ENCODE results near the gene KRTAP2-3. TPM values are rescaled to one million over a fixed set of nuclear protein-coding genes. Genes with fewer than 3 reads are reported as not detected.
"Not testable (repeated sequence)": the region's sequence is repeated elsewhere in the genome, so short reads cannot be mapped to it uniquely, and the experiment has no call there.

KRTAP2-3 gene
- total and polyA plus RNA-seq, 12 donors: not detected

- TF ChIP-seq, protein P1, sequence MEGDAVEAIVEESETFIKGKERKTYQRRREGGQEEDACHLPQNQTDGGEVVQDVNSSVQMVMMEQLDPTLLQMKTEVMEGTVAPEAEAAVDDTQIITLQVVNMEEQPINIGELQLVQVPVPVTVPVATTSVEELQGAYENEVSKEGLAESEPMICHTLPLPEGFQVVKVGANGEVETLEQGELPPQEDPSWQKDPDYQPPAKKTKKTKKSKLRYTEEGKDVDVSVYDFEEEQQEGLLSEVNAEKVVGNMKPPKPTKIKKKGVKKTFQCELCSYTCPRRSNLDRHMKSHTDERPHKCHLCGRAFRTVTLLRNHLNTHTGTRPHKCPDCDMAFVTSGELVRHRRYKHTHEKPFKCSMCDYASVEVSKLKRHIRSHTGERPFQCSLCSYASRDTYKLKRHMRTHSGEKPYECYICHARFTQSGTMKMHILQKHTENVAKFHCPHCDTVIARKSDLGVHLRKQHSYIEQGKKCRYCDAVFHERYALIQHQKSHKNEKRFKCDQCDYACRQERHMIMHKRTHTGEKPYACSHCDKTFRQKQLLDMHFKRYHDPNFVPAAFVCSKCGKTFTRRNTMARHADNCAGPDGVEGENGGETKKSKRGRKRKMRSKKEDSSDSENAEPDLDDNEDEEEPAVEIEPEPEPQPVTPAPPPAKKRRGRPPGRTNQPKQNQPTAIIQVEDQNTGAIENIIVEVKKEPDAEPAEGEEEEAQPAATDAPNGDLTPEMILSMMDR (IDR thresholded peaks at IDR 0.05): no peak
- Histone ChIP-seq H3K27me3 (peaks cover 0 to 32% (median 12%) of the 10 kb centered on the region in 7 donors), H3K36me3 (no peaks in the 10 kb centered on the region), H3K9me3 (no peaks in the 10 kb centered on the region), H3K4me1 (no peaks in the 10 kb centered on the region), H3K4me3 (no peak within 1 kb of the TSS), H3K27ac (no peak within 1 kb of the TSS)
- no peak for DNase-seq
- intact Hi-C loops (cut with DNase I): no loop called here
- 62 to 63% methylated on average over 4 of the region's 4 CpGs for whole genome bisulfite sequencing, 2 donors
- ATAC-seq: no peak
These were observed 38.1 kb upstream of the KRTAP2-3 start, which contains the start of gene KRTAP4-8 for GRCh38 chr17:41098042-41098441. Gene KRTAP4-8, minus strand, starts transcription at chr17:41098142. Its CDS starts 58 bp downstream, at chr17:41098084.

GRCh38 chr17:41096055-41096454 is 36.1 kb upstream of the KRTAP2-3 start:
- 79% methylated on average over 7 of the region's 7 CpGs for WGBS, 2 donors
- TF ChIP-seq, protein P1 (IDR thresholded peaks at IDR 0.05): no peak
- ATAC-seq: no peak
- no peak overlapping the region for H3K27ac ChIP-seq
- H3K27me3 ChIP-seq: peaks cover 0 to 32% (median 12%) of the 10 kb centered on the region in 7 donors
- intact Hi-C loops (cut with DNase I): no loop called here
- H3K36me3 ChIP-seq: no peaks in the 10 kb centered on the region
- no peak for DNase-seq
- no peaks in the 10 kb centered on the region for H3K4me1 ChIP-seq
- no peak overlapping the region for H3K4me3 ChIP-seq
- H3K9me3 ChIP-seq: no peaks in the 10 kb centered on the region

GRCh38 chr17:41088760-41089352 is 28.9 kb upstream of the KRTAP2-3 start:
- H3K27ac ChIP-seq; DNase-seq; H3K4me3 ChIP-seq; ATAC-seq; H3K9me3 ChIP-seq; H3K36me3 ChIP-seq; intact Hi-C loops (cut with DNase I); H3K4me1 ChIP-seq; H3K27me3 ChIP-seq: not testable (repeated sequence)
- 58% methylated on average over 4 of the region's 4 CpGs for WGBS, 2 donors

DNA sequence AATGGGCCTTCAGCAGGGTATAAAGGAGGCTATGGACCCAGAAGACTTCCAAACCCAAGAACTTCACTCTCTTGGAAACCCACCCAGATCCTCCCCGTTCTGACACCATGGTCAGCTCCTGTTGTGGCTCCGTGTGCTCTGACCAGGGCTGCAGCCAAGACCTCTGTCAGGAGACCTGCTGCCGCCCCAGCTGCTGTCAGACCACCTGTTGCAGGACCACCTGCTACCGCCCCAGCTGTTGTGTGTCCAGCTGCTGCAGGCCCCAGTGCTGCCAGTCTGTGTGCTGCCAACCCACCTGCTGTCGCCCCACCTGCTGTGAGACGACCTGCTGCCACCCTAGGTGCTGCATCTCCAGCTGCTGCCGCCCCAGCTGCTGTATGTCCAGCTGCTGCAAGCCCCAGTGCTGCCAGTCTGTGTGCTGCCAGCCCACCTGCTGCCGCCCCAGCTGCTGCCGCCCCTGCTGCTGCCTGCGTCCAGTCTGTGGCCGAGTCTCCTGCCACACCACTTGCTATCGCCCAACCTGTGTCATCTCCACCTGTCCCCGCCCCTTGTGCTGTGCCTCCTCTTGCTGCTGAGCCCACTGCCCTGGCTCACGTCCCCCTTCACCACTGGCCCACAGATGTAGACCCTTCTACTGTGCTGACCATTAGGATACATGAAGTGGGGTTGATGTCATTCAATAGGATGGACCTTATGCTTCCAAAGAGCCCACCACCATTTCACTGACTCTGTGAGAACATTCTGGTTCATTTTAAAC is 24.4 kb upstream of the KRTAP2-3 start, which contains the start of gene KRTAP4-7:
TSS of gene KRTAP4-7 (plus strand) at position 51 of the 757 bp plus-strand sequence. CDS start at position 108, 57 bp downstream.
- not testable (repeated sequence) for H3K27ac ChIP-seq, H3K4me1 ChIP-seq, H3K36me3 ChIP-seq, ATAC-seq, H3K4me3 ChIP-seq, H3K9me3 ChIP-seq, DNase-seq
- intact Hi-C loops (cut with DNase I): loop anchor here in 1 of 10 donors (5.0 kb wide), 1 partner anchor 83 kb away; the partner anchor contains the start of gene KRTAP4-3
- WGBS, 2 donors: 76 to 78% methylated on average over 14 of the region's 14 CpGs
- H3K27me3 ChIP-seq: peaks cover 0 to 16% (median 4%) of the 10 kb centered on the region in 7 donors

DNA sequence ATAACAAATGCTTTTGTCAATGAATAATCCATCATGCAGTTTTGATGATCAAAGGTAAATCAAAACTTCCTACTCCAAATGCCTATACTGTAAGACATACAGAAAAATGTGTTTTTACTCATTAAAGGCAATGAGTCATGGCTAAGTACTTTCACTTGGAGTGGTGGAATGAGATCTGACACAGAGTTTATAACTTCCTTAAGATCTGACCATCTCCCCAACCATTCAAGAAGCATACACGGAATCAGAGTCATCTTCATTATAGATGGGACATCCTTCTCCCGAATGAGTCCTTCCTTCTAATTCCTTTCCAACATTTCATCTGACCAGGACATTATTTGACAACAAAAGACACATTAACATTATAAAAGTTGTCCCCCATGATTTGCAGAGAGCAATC is 23.5 kb upstream of the KRTAP2-3 start:
- not testable (repeated sequence) for DNase-seq, H3K4me3 ChIP-seq, H3K9me3 ChIP-seq, H3K4me1 ChIP-seq, ATAC-seq, H3K27ac ChIP-seq, H3K36me3 ChIP-seq
- intact Hi-C loops (cut with DNase I): loop anchor here in 1 of 10 donors (5.0 kb wide), 1 partner anchor 84 kb away; the partner anchor contains the start of gene KRTAP4-3
- H3K27me3 ChIP-seq: peaks cover 0 to 23% (median 4%) of the 10 kb centered on the region in 7 donors
- WGBS, 2 donors: 77 to 78% methylated on average over 2 of the region's 2 CpGs
